ENCODE results near the gene TMPRSS3.

DNA sequence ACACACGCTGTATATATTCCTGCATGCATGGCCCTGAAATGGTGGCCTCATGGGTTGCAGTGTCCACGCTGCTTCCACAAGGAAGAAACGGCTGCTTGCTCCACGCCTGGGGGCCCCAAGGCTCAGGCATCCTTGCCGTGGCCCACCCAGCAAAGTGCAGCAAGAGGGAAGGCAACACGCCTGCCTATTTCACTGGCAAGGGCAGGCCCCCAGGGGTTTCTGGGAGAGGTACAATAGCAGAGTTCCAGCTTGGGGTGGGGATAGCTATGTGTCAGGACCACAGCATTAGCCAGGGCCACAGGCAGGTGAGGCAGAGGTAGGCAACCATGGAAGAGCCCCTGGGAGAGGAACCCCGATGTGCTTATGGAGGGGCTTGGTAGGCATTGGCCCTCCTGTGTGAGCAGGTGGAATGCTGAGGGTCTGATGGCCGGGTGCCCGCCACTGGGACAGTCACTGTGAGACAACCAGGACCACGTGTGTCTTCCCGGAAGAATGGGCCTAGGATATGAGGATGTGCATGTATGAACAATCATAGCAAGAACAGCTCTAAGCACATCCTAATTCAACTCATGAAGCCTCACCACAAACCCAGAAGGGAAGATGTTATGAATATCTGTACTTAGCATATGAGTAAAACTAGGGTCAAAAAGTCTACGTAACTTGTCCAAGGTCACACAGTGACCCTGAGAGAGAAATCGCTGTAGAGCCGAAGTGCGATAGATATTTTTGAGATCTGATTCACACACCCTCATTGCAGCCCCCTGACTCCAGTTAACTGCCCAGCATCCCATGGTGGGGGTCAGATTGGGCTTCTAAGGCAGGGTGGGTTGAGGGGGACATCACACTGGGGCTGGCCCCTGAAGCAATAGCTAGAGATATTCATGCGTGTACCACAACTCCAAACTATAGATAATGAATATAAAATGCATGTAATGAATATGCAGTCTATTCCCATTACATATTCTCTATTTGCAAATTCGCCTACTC, 56.8 kb downstream of the TMPRSS3 start:
- TF ChIP-seq, protein P1, sequence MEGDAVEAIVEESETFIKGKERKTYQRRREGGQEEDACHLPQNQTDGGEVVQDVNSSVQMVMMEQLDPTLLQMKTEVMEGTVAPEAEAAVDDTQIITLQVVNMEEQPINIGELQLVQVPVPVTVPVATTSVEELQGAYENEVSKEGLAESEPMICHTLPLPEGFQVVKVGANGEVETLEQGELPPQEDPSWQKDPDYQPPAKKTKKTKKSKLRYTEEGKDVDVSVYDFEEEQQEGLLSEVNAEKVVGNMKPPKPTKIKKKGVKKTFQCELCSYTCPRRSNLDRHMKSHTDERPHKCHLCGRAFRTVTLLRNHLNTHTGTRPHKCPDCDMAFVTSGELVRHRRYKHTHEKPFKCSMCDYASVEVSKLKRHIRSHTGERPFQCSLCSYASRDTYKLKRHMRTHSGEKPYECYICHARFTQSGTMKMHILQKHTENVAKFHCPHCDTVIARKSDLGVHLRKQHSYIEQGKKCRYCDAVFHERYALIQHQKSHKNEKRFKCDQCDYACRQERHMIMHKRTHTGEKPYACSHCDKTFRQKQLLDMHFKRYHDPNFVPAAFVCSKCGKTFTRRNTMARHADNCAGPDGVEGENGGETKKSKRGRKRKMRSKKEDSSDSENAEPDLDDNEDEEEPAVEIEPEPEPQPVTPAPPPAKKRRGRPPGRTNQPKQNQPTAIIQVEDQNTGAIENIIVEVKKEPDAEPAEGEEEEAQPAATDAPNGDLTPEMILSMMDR (IDR thresholded peaks at IDR 0.05): no peak
- TF ChIP-seq ZFX (IDR thresholded peaks at IDR 0.05; ENCODE audit: borderline replicate concordance): no peak

Data from 22Rv1 (cell line).